Kidney tubule cell (primary cell): ENCODE results near the gene TRIO.
"Not testable (repeated sequence)": the region's sequence is repeated elsewhere in the genome, so short reads cannot be mapped to it uniquely, and the experiment has no call there.

ENCODE experiments used
- DNase-seq: peaks from one replicate; pipeline ENCODE4 v3.0.0-alpha.2; 2018; ENCODE audit warnings: low spot score

Gene TRIO

GRCh38 chr5:14359069-14360043 lies 216.2 kb downstream of the TRIO start:
- DNase-seq = no peak

- DNase-seq = no peak
Measured at GRCh38 chr5:14362491-14362890, 219.3 kb downstream of the TRIO start.

- DNase-seq = no peak
Measured at GRCh38 chr5:14364096-14364495, 221.0 kb downstream of the TRIO start.

GRCh38 chr5:14364576-14365472 lies 221.7 kb downstream of the TRIO start:
- peak; percentile 37 for DNase-seq

- DNase-seq = peak; percentile 31
Measured at GRCh38 chr5:14365831-14366430, 222.8 kb downstream of the TRIO start.

- no peak for DNase-seq
Measured at GRCh38 chr5:14366763-14367162, 223.6 kb downstream of the TRIO start.

- no peak for DNase-seq
Measured at GRCh38 chr5:14367364-14367763, 224.2 kb downstream of the TRIO start.

- DNase-seq = no peak
Measured at GRCh38 chr5:14369780-14370179, 226.6 kb downstream of the TRIO start.

GRCh38 chr5:14370386-14370785 lies 227.2 kb downstream of the TRIO start:
- DNase-seq = no peak

GRCh38 chr5:14373685-14374084 lies 230.5 kb downstream of the TRIO start:
- DNase-seq = no peak

- peak; percentile 72 for DNase-seq
Measured at GRCh38 chr5:14374100-14374499, 231.0 kb downstream of the TRIO start.

GRCh38 chr5:14376789-14377188 lies 233.6 kb downstream of the TRIO start:
- DNase-seq = no peak

- DNase-seq = no peak
Measured at GRCh38 chr5:14379739-14380497, 236.8 kb downstream of the TRIO start.

GRCh38 chr5:14380712-14381111 lies 237.6 kb downstream of the TRIO start:
- no peak for DNase-seq

- DNase-seq = no peak
Measured at GRCh38 chr5:14382640-14383039, 239.5 kb downstream of the TRIO start.

GRCh38 chr5:14383923-14384322 lies 240.8 kb downstream of the TRIO start:
- no peak for DNase-seq

GRCh38 chr5:14385019-14385418 lies 241.9 kb downstream of the TRIO start:
- no peak for DNase-seq

- DNase-seq = no peak
Measured at GRCh38 chr5:14386884-14387624, 243.9 kb downstream of the TRIO start.

- no peak for DNase-seq
Measured at GRCh38 chr5:14388741-14389140, 245.6 kb downstream of the TRIO start.

GRCh38 chr5:14392552-14392951 lies 249.4 kb downstream of the TRIO start:
- not testable (repeated sequence) for DNase-seq

- no peak for DNase-seq
Measured at GRCh38 chr5:14394365-14394764, 251.2 kb downstream of the TRIO start.
